Retinal pigment epithelial cell (primary cell): Measurements from ENCODE around the gene C22orf31.
"Not testable (repeated sequence)": the region's sequence is repeated elsewhere in the genome, so short reads cannot be mapped to it uniquely, and the experiment has no call there.

Source experiments
- DNase-seq: peaks from one replicate; pipeline ENCODE4 v3.0.0-alpha.2; 2010; ENCODE audit warnings: low read depth
- H3K4me3 ChIP-seq: 2 replicates; pipeline ENCODE4 v1.5.1; 2011; ENCODE audit warnings: mild to moderate bottlenecking, low read length, control low read depth, moderate library complexity
- CTCF ChIP-seq: conservative IDR thresholded peaks from 2 replicates; pipeline ENCODE4 v1.5.1; 2011; ENCODE audit warnings: low read depth, low read length, control low read depth, inconsistent platforms

The C22orf31 gene

GRCh38 chr22:29090039-29090438, 28.4 kb upstream of the C22orf31 start:
- H3K4me3 ChIP-seq = no peak overlapping the region
- TF ChIP-seq CTCF = no peak
- DNase-seq = no peak

- no peak overlapping the region for H3K4me3 ChIP-seq
- no peak for TF ChIP-seq CTCF
- no peak for DNase-seq
These were observed 27.9 kb upstream of the C22orf31 start for GRCh38 chr22:29089507-29089906.

GRCh38 chr22:29088809-29089208, 27.2 kb upstream of the C22orf31 start:
- no peak for DNase-seq
- no peak for TF ChIP-seq CTCF
- no peak overlapping the region for H3K4me3 ChIP-seq

GRCh38 chr22:29087012-29087411, 25.4 kb upstream of the C22orf31 start:
- TF ChIP-seq CTCF = no peak

GRCh38 chr22:29083933-29084591, 22.4 kb upstream of the C22orf31 start:
- TF ChIP-seq CTCF = no peak
- no peak for DNase-seq
- H3K4me3 ChIP-seq = no peak overlapping the region

More at GRCh38 chr22:29087012-29087411, 25.4 kb upstream of the C22orf31 start:
- DNase-seq = no peak
- no peak overlapping the region for H3K4me3 ChIP-seq

- DNase-seq, H3K4me3 ChIP-seq: not testable (repeated sequence)
These were observed 21.9 kb upstream of the C22orf31 start for GRCh38 chr22:29083576-29083932.

GRCh38 chr22:29082826-29083545, 21.4 kb upstream of the C22orf31 start:
- no peak for TF ChIP-seq CTCF
- no peak for DNase-seq
- no peak overlapping the region for H3K4me3 ChIP-seq
